C4-2B (cell line): Measurements from ENCODE around the gene CAMK2G.
"Not testable (repeated sequence)": the region's sequence is repeated elsewhere in the genome, so short reads cannot be mapped to it uniquely, and the experiment has no call there.

Experiments used
- H3K27ac ChIP-seq: fragments of 450-650 bp; 2 replicates; pipeline ENCODE4 v1.5.1; 2017
- ZFX ChIP-seq: fragments of 450-650 bp; IDR thresholded peaks from 2 replicates; pipeline ENCODE4 v1.6.1; 2017
- TF ChIP-seq, protein P1 (sequence below): fragments of 450-650 bp; conservative IDR thresholded peaks from 2 replicates; pipeline ENCODE4 v1.5.1; 2017; ENCODE audit warnings: mild to moderate bottlenecking

CAMK2G gene

GRCh38 chr10:73800560-73801252 lies 73.6 kb downstream of the CAMK2G start:
- H3K27ac ChIP-seq = no peak overlapping the region
- TF ChIP-seq, protein P1, sequence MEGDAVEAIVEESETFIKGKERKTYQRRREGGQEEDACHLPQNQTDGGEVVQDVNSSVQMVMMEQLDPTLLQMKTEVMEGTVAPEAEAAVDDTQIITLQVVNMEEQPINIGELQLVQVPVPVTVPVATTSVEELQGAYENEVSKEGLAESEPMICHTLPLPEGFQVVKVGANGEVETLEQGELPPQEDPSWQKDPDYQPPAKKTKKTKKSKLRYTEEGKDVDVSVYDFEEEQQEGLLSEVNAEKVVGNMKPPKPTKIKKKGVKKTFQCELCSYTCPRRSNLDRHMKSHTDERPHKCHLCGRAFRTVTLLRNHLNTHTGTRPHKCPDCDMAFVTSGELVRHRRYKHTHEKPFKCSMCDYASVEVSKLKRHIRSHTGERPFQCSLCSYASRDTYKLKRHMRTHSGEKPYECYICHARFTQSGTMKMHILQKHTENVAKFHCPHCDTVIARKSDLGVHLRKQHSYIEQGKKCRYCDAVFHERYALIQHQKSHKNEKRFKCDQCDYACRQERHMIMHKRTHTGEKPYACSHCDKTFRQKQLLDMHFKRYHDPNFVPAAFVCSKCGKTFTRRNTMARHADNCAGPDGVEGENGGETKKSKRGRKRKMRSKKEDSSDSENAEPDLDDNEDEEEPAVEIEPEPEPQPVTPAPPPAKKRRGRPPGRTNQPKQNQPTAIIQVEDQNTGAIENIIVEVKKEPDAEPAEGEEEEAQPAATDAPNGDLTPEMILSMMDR = no peak
- no peak for TF ChIP-seq ZFX

DNA sequence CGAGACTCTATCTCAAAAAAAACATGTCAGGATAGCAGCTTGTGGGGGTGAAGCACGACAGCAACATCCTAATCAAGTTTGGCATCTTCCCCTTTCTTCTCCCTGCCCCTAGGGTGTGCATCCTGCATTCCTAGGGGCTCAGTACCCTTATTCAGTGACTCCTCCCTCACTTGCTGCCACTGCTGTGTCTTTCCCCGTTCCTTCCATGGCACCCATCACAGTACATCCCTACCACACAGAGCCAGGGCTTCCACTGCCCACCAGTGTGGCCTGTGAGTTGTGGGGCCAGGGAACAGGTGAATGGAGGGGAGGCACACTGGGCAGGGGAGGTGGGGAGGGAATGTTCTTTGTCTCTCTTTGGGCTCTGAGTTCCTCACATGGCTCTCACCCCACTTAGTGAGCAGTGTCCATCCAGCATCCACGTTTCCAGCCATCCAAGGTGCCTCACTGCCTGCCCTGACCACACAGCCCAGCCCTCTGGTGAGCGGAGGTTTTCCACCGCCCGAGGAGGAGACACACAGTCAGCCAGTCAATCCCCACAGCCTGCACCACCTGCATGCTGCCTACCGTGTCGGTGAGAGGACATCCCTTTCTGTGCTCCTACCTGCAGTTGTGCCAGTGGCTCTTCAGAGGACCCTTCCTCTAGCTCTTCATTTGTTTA lies 74.3 kb downstream of the CAMK2G start:
- TF ChIP-seq, protein P1 = no peak
- no peak for TF ChIP-seq ZFX
- H3K27ac ChIP-seq = no peak overlapping the region

GRCh38 chr10:73798927-73799560 lies 75.3 kb downstream of the CAMK2G start:
- no peak for TF ChIP-seq ZFX
- TF ChIP-seq, protein P1 = no peak
- H3K27ac ChIP-seq = no peak overlapping the region

DNA sequence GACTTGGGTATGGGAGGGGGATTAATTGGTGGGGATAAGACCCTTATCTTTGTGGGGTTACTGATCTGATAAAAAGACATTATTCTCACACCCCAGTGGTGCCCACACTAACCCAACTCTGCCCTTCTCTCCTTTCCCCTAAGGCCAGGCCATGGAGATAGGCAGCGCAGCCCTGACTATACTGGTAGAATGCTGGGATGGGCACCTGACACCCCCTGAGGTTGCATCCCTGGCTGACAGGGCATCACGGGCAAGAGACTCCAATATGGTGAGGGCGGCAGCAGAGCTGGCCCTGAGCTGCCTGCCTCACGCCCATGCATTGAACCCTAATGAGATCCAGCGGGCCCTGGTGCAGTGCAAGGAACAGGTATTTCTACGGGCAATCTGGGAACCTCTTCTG lies 76.3 kb downstream of the CAMK2G start:
- no peak overlapping the region for H3K27ac ChIP-seq
- no peak for TF ChIP-seq ZFX
- TF ChIP-seq, protein P1 = no peak

DNA sequence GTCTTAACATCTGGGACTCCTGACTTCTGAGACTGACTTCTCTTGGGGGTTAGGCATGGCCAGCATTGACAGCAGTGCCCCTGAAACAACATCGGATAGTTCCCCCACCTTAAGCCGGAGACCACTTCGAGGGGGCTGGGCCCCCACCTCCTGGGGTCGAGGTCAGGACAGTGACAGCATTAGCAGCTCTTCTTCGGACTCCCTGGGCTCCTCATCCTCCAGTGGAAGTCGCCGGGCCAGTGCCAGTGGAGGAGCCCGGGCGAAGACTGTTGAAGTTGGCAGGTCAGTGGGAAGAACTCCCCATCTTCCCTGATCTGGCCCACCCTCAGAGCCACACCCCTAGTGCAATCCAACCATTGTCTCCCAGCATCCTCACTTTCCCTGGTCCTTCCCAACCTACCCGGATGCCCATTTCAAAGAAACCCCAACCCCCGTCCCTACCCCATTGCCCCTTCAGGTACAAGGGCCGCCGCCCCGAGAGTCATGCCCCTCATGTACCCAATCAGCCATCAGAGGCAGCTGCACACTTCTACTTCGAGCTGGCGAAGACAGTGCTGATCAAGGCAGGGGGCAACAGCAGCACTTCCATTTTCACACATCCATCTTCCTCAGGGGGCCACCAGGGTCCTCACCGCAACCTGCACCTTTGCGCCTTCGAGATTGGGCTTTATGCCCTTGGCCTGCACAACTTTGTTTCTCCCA lies 76.9 kb downstream of the CAMK2G start:
- H3K27ac ChIP-seq = no peak overlapping the region
- no peak for TF ChIP-seq ZFX
- TF ChIP-seq, protein P1 = no peak

DNA sequence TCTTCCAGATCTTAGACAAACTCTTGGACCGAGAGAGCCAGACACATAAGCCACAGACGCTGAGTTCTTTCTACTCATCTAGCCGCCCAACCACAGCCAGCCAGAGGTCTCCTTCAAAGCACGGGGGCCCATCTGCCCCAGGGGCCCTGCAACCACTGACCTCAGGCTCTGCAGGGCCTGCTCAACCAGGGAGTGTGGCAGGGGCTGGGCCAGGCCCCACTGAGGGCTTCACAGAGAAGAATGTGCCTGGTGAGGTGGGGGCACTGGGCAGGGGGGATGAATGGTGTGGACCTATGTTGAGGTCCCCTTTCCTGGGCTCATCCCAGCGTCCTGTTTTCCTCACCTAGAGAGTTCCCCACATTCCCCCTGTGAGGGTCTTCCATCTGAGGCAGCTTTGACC lies 77.6 kb downstream of the CAMK2G start:
- TF ChIP-seq, protein P1 = no peak
- no peak for TF ChIP-seq ZFX
- H3K27ac ChIP-seq = no peak overlapping the region

GRCh38 chr10:73796035-73796434 lies 78.3 kb downstream of the CAMK2G start:
- H3K27ac ChIP-seq = not testable (repeated sequence)

DNA sequence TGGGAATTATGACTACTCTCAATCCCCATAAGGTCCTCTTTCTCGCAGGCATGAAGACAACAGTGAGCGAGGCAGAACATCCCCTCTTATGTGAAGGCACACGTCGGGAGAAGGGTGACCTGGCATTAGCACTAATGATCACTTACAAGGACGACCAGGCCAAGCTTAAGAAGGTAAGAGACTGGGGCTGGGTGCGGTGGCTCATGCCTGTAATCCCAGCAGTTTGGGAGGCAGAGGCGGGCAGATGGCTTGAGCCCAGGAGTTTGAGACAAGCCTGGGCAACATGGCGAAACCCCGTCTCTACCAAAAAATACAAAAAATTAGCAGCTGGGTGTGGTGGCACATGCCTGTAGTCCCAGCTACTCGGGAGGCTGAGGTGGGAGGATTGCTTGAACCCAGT lies 78.9 kb downstream of the CAMK2G start:
- not testable (repeated sequence) for H3K27ac ChIP-seq
